ENCODE measurements around the gene OR13C4. TPM values are rescaled to one million over a fixed set of nuclear protein-coding genes. Genes with fewer than 3 reads are reported as not detected.

OR13C4 gene
- total and polyA plus RNA-seq, 2 of the 4 experiments (the other 2 are of a cell fraction): not detected

DNA sequence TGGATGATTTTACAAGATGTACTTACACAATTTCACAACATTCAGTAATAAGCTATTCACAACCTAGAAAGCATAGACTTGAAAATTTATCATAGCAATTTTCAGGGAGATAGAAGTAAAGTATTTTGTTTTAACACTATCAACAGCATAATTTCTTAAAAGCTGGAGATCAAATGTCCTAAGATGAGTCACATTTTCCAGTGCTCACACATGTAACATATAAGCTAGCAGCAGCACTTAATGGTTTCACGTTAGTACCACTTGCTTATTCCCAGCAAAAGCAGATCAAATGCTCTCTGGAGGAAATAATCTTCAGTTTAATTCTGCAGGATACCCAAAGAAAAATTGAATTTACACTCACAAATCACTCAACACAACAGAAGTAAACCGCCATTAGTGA, 48.4 kb upstream of the OR13C4 start:
- H2AFZ ChIP-seq (replicated peaks; ENCODE audit: low read length, poor library complexity): no peak overlapping the region
- H3K9me1 ChIP-seq (ENCODE audit: insufficient read depth, low read length): no peaks in the 10 kb centered on the region
- no peak overlapping the region for H3K23ac ChIP-seq (ENCODE audit: low read depth, low read length)
- no peaks in the 10 kb centered on the region for H3K9me3 ChIP-seq (ENCODE audit: control insufficient read depth, insufficient read depth, low read length)
- H2AK5ac ChIP-seq (ENCODE audit: low read depth, low read length): no peak overlapping the region
- BruUV-seq (replicated peaks): no TSS peak
- ATAC-seq (ENCODE audit: low read depth) (no peak), DNase-seq (no peak)
- no peaks in the 10 kb centered on the region for H4K20me1 ChIP-seq (ENCODE audit: insufficient read depth, low read length)
- H3K4me1 ChIP-seq (ENCODE audit: control insufficient read depth, insufficient read depth, low read length): no peaks in the 10 kb centered on the region
- H2BK120ac ChIP-seq (ENCODE audit: low read depth, low read length): no peak overlapping the region
- intact Hi-C loops (cut with micrococcal nuclease): loop anchor here (10.0 kb wide), 1 partner anchor 61 kb away; no protein-coding TSS in a partner anchor
- no peak overlapping the region for H3K14ac ChIP-seq (replicated peaks; ENCODE audit: low read depth, low read length)
- H3K9ac ChIP-seq (ENCODE audit: low read depth, low read length): no peak overlapping the region
- no peak overlapping the region for H3K4me3 ChIP-seq (ENCODE audit: insufficient read depth, low read depth, low read length)
- no peak overlapping the region for H3K27ac ChIP-seq (ENCODE audit: insufficient read depth, low read length)
- TF ChIP-seq, protein P1, sequence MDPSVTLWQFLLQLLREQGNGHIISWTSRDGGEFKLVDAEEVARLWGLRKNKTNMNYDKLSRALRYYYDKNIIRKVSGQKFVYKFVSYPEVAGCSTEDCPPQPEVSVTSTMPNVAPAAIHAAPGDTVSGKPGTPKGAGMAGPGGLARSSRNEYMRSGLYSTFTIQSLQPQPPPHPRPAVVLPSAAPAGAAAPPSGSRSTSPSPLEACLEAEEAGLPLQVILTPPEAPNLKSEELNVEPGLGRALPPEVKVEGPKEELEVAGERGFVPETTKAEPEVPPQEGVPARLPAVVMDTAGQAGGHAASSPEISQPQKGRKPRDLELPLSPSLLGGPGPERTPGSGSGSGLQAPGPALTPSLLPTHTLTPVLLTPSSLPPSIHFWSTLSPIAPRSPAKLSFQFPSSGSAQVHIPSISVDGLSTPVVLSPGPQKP (IDR thresholded peaks at IDR 0.05; ENCODE audit: borderline replicate concordance, low read depth, low read length): no peak
- TF ChIP-seq BHLHE40 (IDR thresholded peaks at IDR 0.05; ENCODE audit: low read depth, low read length) (no peak), MAFK (IDR thresholded peaks at IDR 0.05; ENCODE audit: low read depth, low read length) (no peak), RFX5 (IDR thresholded peaks at IDR 0.05; ENCODE audit: low read depth, low read length) (no peak), MAZ (IDR thresholded peaks at IDR 0.05; ENCODE audit: borderline replicate concordance, low read depth, low read length) (no peak), FOS (IDR thresholded peaks at IDR 0.05; ENCODE audit: low read depth, low read length) (no peak), MXI1 (IDR thresholded peaks at IDR 0.05; ENCODE audit: borderline replicate concordance, low read depth, low read length) (no peak), RAD21 (IDR thresholded peaks at IDR 0.05; ENCODE audit: low read length) (no peak), CEBPB (IDR thresholded peaks at IDR 0.05; ENCODE audit: low read depth, low read length) (no peak), NFE2L2 (IDR thresholded peaks at IDR 0.05; ENCODE audit: low read depth, low read length) (no peak), CHD1 (IDR thresholded peaks at IDR 0.05; ENCODE audit: low read depth, low read length) (no peak), RCOR1 (IDR thresholded peaks at IDR 0.05; ENCODE audit: insufficient replicate concordance, low read length) (no peak), POLR2A (IDR thresholded peaks at IDR 0.05; ENCODE audit: low read depth, low read length) (no peak), SMC3 (IDR thresholded peaks at IDR 0.05; ENCODE audit: low read depth, low read length) (no peak)
- TF ChIP-seq, protein P2, sequence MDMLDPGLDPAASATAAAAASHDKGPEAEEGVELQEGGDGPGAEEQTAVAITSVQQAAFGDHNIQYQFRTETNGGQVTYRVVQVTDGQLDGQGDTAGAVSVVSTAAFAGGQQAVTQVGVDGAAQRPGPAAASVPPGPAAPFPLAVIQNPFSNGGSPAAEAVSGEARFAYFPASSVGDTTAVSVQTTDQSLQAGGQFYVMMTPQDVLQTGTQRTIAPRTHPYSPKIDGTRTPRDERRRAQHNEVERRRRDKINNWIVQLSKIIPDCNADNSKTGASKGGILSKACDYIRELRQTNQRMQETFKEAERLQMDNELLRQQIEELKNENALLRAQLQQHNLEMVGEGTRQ (IDR thresholded peaks at IDR 0.05; ENCODE audit: low read depth, low read length): no peak
- TF ChIP-seq, protein P3, sequence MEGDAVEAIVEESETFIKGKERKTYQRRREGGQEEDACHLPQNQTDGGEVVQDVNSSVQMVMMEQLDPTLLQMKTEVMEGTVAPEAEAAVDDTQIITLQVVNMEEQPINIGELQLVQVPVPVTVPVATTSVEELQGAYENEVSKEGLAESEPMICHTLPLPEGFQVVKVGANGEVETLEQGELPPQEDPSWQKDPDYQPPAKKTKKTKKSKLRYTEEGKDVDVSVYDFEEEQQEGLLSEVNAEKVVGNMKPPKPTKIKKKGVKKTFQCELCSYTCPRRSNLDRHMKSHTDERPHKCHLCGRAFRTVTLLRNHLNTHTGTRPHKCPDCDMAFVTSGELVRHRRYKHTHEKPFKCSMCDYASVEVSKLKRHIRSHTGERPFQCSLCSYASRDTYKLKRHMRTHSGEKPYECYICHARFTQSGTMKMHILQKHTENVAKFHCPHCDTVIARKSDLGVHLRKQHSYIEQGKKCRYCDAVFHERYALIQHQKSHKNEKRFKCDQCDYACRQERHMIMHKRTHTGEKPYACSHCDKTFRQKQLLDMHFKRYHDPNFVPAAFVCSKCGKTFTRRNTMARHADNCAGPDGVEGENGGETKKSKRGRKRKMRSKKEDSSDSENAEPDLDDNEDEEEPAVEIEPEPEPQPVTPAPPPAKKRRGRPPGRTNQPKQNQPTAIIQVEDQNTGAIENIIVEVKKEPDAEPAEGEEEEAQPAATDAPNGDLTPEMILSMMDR (conservative IDR thresholded peaks at IDR 0.05; ENCODE audit: low read depth, low read length): no peak
- H3K56ac ChIP-seq (ENCODE audit: extremely low read depth, insufficient read depth, low read length): no peak overlapping the region
- H4K91ac ChIP-seq (ENCODE audit: insufficient read depth, low read depth, low read length): no peak overlapping the region
- no peaks in the 10 kb centered on the region for H3K27me3 ChIP-seq (ENCODE audit: control insufficient read depth, insufficient read depth, low read length)
- H3K4me2 ChIP-seq (ENCODE audit: low read depth, low read length): no peak overlapping the region
- no peak overlapping the region for H3K4ac ChIP-seq (ENCODE audit: low read depth, low read length)
- no peak overlapping the region for H4K8ac ChIP-seq (ENCODE audit: low read depth in 2 of 2, low read length in 2 of 2)
- no peak overlapping the region for H2BK20ac ChIP-seq (ENCODE audit: low read depth, low read length)
- in situ Hi-C loops (cut with MboI; ENCODE audit: low sequenced_read_pairs): no loop called here
- no peak overlapping the region for H2BK15ac ChIP-seq (ENCODE audit: low read depth, low read length)
- no peak overlapping the region for H3K18ac ChIP-seq (ENCODE audit: low read depth, low read length)
- H3K36me3 ChIP-seq (ENCODE audit: control insufficient read depth, insufficient read depth, low read length): no peaks in the 10 kb centered on the region
- H2BK5ac ChIP-seq (ENCODE audit: low read depth, low read length, poor library complexity, severe bottlenecking): no peak overlapping the region
- ChIA-PET CTCF (no interaction called here), POLR2A (ENCODE audit: unreplicated experiment) (no interaction called here)
- H2AK9ac ChIP-seq (replicated peaks; ENCODE audit: low read depth, low read length, poor library complexity): no peak overlapping the region
- WGBS, 2 experiments (ENCODE audit: extremely low coverage in 2 of 2, insufficient read length in 1 of 2): no CpG with 5 or more reads among the region's 2 CpGs
- no peaks in the 10 kb centered on the region for H3K79me1 ChIP-seq (ENCODE audit: low read depth in 1 of 2, low read length in 2 of 2)
- dilution Hi-C loops (cut with HindIII; ENCODE audit: low sequenced_read_pairs, unreplicated experiment): no loop called here
- H4K5ac ChIP-seq (ENCODE audit: low read depth, low read length): no peak overlapping the region

Data from IMR-90 (cell line).